SU-DHL-6 (cell line): ENCODE data around the gene SETBP1.

Experiments used
- H2AFZ ChIP-seq: fragments of 200-600 bp; sonication (generic); 2 replicates; pipeline ENCODE4 v1.6.1; 2014; ENCODE audit warnings: low read depth, mild to moderate bottlenecking, moderate library complexity, mixed read lengths, antibody characterized with exemption, low read length; ENCODE audit not compliant: severe bottlenecking
- H3F3A ChIP-seq: fragments of 200-600 bp; shearing (Covaris generic); 2 replicates; pipeline ENCODE4 v1.6.0; 2016; ENCODE audit warnings: antibody characterized with exemption, mild to moderate bottlenecking; ENCODE audit not compliant: insufficient read depth
- H3K27ac ChIP-seq: fragments of 200-600 bp; sonication (generic); 2 replicates; pipeline ENCODE4 v1.5.1; 2016; ENCODE audit warnings: low read depth, mild to moderate bottlenecking, low read length, moderate library complexity, mixed read lengths
- H3K27me3 ChIP-seq: fragments of 200-600 bp; sonication (generic), shearing (Covaris generic); 2 replicates; pipeline ENCODE4 v1.6.0; 2014; ENCODE audit warnings: mild to moderate bottlenecking, low read length
- H3K36me3 ChIP-seq: fragments of 200-600 bp; sonication (generic); 2 replicates; pipeline ENCODE4 v1.6.1; 2014; ENCODE audit warnings: mild to moderate bottlenecking, low read length, mixed read lengths
- H3K4me2 ChIP-seq: fragments of 300-600, 200-600 bp; shearing (Covaris generic), sonication (generic); 2 replicates; pipeline ENCODE4 v1.6.0; 2014; ENCODE audit warnings: low read length, low read depth, mild to moderate bottlenecking; ENCODE audit not compliant: poor library complexity, severe bottlenecking
- H3K4me3 ChIP-seq: fragments of 200-600 bp; sonication (generic); 2 replicates; pipeline ENCODE4 v1.5.1; 2014; ENCODE audit warnings: antibody characterized with exemption, low read length, mild to moderate bottlenecking, mixed read lengths; ENCODE audit not compliant: insufficient read depth, poor library complexity, severe bottlenecking
- H3K79me2 ChIP-seq: fragments of 200-600 bp; sonication (generic); 2 replicates; pipeline ENCODE4 v1.6.1; 2014; ENCODE audit warnings: mild to moderate bottlenecking, low read length, moderate library complexity; ENCODE audit not compliant: insufficient read depth
- H3K9ac ChIP-seq: fragments of 200-600 bp; sonication (generic); 2 replicates; pipeline ENCODE4 v1.7.0; 2014; ENCODE audit warnings: mild to moderate bottlenecking, low read length
- H3K9me2 ChIP-seq: fragments of 200-600 bp; sonication (generic); replicated peaks from 2 replicates; pipeline ENCODE4 v1.6.1; 2014; ENCODE audit warnings: low read length; ENCODE audit not compliant: insufficient read depth
- H3K9me3 ChIP-seq: fragments of 200-600 bp; sonication (generic); 2 replicates; pipeline ENCODE4 v1.6.1; 2014; ENCODE audit warnings: low read length, mixed read lengths; ENCODE audit not compliant: insufficient read depth
- H4K20me1 ChIP-seq: fragments of 200-600 bp; sonication (generic); 2 replicates; pipeline ENCODE4 v1.6.1; 2014; ENCODE audit warnings: low read depth, mild to moderate bottlenecking, antibody characterized with exemption, low read length, moderate library complexity, mixed read lengths
- EZH2phosphoT487 ChIP-seq: fragments of 200-600 bp; sonication (generic), shearing (Covaris generic); conservative IDR thresholded peaks from 2 replicates; pipeline ENCODE4 v1.6.1; 2018; ENCODE audit warnings: mild to moderate bottlenecking, antibody characterized with exemption, low read length, moderate library complexity, mixed read lengths
- TF ChIP-seq, protein P1 (sequence below): fragments of 200-600 bp; sonication (generic); IDR thresholded peaks from one replicate; pipeline ENCODE4 v1.5.1; 2017; ENCODE audit warnings: antibody characterized with exemption, mild to moderate bottlenecking, low read length, moderate library complexity; ENCODE audit not compliant: insufficient read depth, poor library complexity, severe bottlenecking

Gene SETBP1

DNA sequence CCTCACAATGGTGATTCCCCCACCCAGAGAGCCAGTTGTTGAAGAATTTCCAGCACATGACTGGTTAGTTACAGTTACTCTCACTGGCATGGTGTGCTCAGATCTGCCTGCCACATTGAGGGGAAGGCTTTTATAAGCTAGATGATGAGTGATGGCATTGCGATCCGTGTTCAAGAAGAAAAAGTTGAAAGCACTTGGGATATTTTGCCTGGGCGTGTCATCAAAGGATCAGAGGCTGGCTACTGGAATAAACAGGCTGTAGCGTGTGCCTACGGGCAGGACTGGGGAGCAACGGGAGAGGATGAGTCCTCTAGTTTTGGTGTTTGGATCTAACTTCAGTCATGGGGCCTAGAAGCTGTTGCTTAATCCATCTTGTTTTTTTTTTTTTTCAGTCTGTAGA lies 175.0 kb downstream of the SETBP1 start:
- Histone ChIP-seq H3K9me2 (no peaks in the 10 kb centered on the region), H3K4me3 (no peak overlapping the region), H3K27ac (no peak overlapping the region), H3K36me3 (no peaks in the 10 kb centered on the region), H3K27me3 (no peaks in the 10 kb centered on the region), H3F3A (no peaks in the 10 kb centered on the region), H3K9ac (no peak overlapping the region), H3K79me2 (no peaks in the 10 kb centered on the region), H2AFZ (no peak overlapping the region), H3K4me2 (no peak overlapping the region), H4K20me1 (no peaks in the 10 kb centered on the region), H3K9me3 (no peaks in the 10 kb centered on the region)
- TF ChIP-seq, protein P1, sequence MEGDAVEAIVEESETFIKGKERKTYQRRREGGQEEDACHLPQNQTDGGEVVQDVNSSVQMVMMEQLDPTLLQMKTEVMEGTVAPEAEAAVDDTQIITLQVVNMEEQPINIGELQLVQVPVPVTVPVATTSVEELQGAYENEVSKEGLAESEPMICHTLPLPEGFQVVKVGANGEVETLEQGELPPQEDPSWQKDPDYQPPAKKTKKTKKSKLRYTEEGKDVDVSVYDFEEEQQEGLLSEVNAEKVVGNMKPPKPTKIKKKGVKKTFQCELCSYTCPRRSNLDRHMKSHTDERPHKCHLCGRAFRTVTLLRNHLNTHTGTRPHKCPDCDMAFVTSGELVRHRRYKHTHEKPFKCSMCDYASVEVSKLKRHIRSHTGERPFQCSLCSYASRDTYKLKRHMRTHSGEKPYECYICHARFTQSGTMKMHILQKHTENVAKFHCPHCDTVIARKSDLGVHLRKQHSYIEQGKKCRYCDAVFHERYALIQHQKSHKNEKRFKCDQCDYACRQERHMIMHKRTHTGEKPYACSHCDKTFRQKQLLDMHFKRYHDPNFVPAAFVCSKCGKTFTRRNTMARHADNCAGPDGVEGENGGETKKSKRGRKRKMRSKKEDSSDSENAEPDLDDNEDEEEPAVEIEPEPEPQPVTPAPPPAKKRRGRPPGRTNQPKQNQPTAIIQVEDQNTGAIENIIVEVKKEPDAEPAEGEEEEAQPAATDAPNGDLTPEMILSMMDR, result no peak
- TF ChIP-seq EZH2phosphoT487, result no peak

DNA sequence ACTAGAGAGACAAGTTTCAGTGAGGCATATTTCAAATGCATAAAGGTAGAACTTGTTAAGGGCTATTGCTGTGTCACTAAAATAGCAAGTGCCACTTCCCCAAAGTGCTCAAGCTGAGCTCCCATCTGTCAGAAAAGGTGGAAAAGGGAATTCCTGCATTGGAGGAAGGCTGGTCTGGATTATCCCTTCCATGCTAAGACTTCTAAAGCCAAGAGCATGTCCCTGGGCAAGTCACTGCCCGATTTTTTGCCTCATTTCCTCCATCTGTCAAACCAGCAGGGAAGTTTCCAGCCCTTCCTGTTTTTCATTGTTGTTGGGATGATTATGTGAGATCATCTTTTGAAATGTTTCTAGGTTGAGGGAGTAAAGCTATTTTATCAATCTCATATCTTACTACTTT lies 175.5 kb downstream of the SETBP1 start:
- Histone ChIP-seq H3K27ac (no peak overlapping the region), H3K4me3 (no peak overlapping the region), H3K9me3 (no peaks in the 10 kb centered on the region), H2AFZ (no peak overlapping the region), H3K9ac (no peak overlapping the region), H3K36me3 (no peaks in the 10 kb centered on the region), H3K79me2 (no peaks in the 10 kb centered on the region), H3K4me2 (no peak overlapping the region), H3F3A (no peaks in the 10 kb centered on the region), H3K27me3 (no peaks in the 10 kb centered on the region), H3K9me2 (no peaks in the 10 kb centered on the region), H4K20me1 (no peaks in the 10 kb centered on the region)
- TF ChIP-seq EZH2phosphoT487, result no peak
- TF ChIP-seq, protein P1, result no peak

DNA sequence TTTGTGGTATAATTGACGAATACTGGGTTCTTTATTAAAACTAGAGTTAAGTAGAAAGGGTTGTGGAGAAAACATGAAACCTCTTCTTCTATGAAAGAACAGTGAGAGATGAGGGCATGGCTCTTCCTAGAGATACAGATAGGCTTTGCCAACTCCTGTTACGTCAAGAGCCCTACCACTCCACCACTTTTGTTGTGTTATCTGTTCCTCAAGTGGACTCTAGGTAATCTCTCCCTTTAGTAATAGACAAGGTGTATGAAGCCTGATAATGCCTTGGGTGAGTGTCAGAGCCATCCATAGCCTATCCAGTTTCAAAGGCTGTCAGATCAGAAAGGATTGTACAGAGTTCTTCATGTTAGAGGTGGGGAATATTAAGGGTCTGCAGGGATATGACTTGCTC lies 176.4 kb downstream of the SETBP1 start:
- no peaks in the 10 kb centered on the region for H3K9me2 ChIP-seq
- no peak for TF ChIP-seq EZH2phosphoT487
- TF ChIP-seq, protein P1, result no peak
- no peaks in the 10 kb centered on the region for H3K27me3 ChIP-seq
- H4K20me1 ChIP-seq, result no peaks in the 10 kb centered on the region
- H2AFZ ChIP-seq, result no peak overlapping the region
- no peak overlapping the region for H3K27ac ChIP-seq
- H3K36me3 ChIP-seq, result no peaks in the 10 kb centered on the region
- H3K4me2 ChIP-seq, result no peak overlapping the region
- H3K9ac ChIP-seq, result no peak overlapping the region
- no peaks in the 10 kb centered on the region for H3F3A ChIP-seq
- no peak overlapping the region for H3K4me3 ChIP-seq
- no peaks in the 10 kb centered on the region for H3K9me3 ChIP-seq
- H3K79me2 ChIP-seq, result no peaks in the 10 kb centered on the region
